HepG2 (cell line): ENCODE results near the gene SARNP.

ENCODE experiments used
- CEBPZ ChIP-seq: IDR thresholded peaks from 2 replicates; pipeline ENCODE4 v1.6.1; 2012; ENCODE audit warnings: low read length, improper control_type of control experiment
- CENPBD1 ChIP-seq: sonication (generic); formaldehyde crosslinking; IDR thresholded peaks from 2 replicates; pipeline ENCODE4 v1.8.0; 2022; ENCODE audit warnings: missing genetic modification reagents, low read depth, mild to moderate bottlenecking, borderline replicate concordance
- EZH2 ChIP-seq: conservative IDR thresholded peaks from 2 replicates; pipeline ENCODE4 v1.6.1; 2012; ENCODE audit warnings: mild to moderate bottlenecking, low read depth, low read length, moderate library complexity
- GTF2F1 ChIP-seq: fragments of 150-350 bp; IDR thresholded peaks from 2 replicates; pipeline ENCODE4 v1.6.1; 2014; ENCODE audit warnings: low read length
- MAX ChIP-seq: IDR thresholded peaks from 2 replicates; pipeline ENCODE4 v1.6.1; 2012; ENCODE audit warnings: inconsistent platforms
- POGK ChIP-seq: sonication (generic); formaldehyde crosslinking; conservative IDR thresholded peaks from 2 replicates; pipeline ENCODE4 v1.8.0; 2022; ENCODE audit warnings: mild to moderate bottlenecking, moderate library complexity, missing genetic modification reagents
- RAD21 ChIP-seq: fragments of 450-650 bp; formaldehyde crosslinking; IDR thresholded peaks from 2 replicates; pipeline ENCODE4 v1.5.0; 2020; ENCODE audit warnings: mild to moderate bottlenecking
- SIN3B ChIP-seq: fragments of 150-350 bp; IDR thresholded peaks from 2 replicates; pipeline ENCODE4 v1.6.1; 2014; ENCODE audit warnings: low read length
- TBL1XR1 ChIP-seq: fragments of 150-350 bp; IDR thresholded peaks from 2 replicates; pipeline ENCODE4 v1.6.1; 2014; ENCODE audit warnings: borderline replicate concordance, low read length; ENCODE audit not compliant: partially characterized antibody
- ZNF292 ChIP-seq: sonication (generic); formaldehyde crosslinking; IDR thresholded peaks from 2 replicates; pipeline ENCODE4 v1.8.1; 2022; ENCODE audit warnings: mild to moderate bottlenecking, low read depth, missing genetic modification reagents, borderline replicate concordance
- ZNF646 ChIP-seq: sonication (generic); formaldehyde crosslinking; IDR thresholded peaks from 2 replicates; pipeline ENCODE4 v1.9.0; 2021; ENCODE audit warnings: mild to moderate bottlenecking, missing genetic modification reagents

- no peak for TF ChIP-seq TBL1XR1
- no peak for TF ChIP-seq ZNF646
- TF ChIP-seq CEBPZ, result no peak
- TF ChIP-seq ZNF292 (CRISPR knock-in tag), result no peak
- no peak for TF ChIP-seq MAX
- no peak for TF ChIP-seq POGK (CRISPR knock-in tag)
- no peak for TF ChIP-seq GTF2F1
- TF ChIP-seq SIN3B, result no peak
- no peak for TF ChIP-seq RAD21 (CRISPR knock-in tag)
- no peak for TF ChIP-seq CENPBD1 (CRISPR knock-in tag)
- TF ChIP-seq EZH2, result no peak
Measured at GRCh38 chr12:55847603-55848291, 30.2 kb upstream of the SARNP start.
